Hepatocyte (in vitro differentiated cells): ENCODE results near the gene SEC61G.

ENCODE experiments used
- CTCF ChIP-seq: fragments of 200-600 bp; sonication (generic); IDR thresholded peaks from 2 replicates; pipeline ENCODE4 v1.5.1; 2016; ENCODE audit warnings: antibody characterized with exemption, mild to moderate bottlenecking; ENCODE audit not compliant: poor library complexity
- EZH2 ChIP-seq: fragments of 200-600 bp; sonication (generic); IDR thresholded peaks from 2 replicates; pipeline ENCODE4 v1.6.1; 2016; ENCODE audit warnings: antibody characterized with exemption, mild to moderate bottlenecking, borderline replicate concordance

DNA sequence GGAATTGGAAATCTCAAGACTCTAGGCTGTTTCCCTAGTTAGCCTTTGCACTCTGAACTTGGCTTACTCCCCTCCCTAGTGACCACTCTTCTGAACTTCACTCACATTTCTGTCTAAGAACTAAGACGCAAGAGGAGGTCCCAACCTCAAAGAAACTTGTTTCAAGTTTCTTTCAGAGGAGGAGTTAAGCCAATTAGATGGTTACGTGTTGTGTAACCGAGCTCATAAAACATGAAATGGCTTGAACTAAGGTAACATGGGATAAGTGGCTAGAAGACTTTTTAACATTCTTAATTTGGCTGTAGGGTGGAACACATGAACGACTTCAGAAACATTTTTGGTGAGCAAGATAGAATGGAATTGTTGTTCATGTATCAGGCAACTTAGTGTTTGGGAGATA, 39.5 kb upstream of the SEC61G start:
- TF ChIP-seq EZH2: no peak
- TF ChIP-seq CTCF: no peak
